ENCODE results near the gene CTSD. TPM values are rescaled to one million over a fixed set of nuclear protein-coding genes. Genes with fewer than 3 reads are reported as not detected.

Gene CTSD
- total RNA-seq, 1 experiment from 2014 or later = 367 TPM

GRCh38 chr11:1776944-1777715 lies 13.4 kb upstream of the CTSD start:
- no TSS peak for BruUV-seq (replicated peaks)
- Mint-ChIP-seq H3K4me3 (ENCODE audit: unreplicated experiment) (no peak overlapping the region), H3K27ac (ENCODE audit: low read depth, unreplicated experiment) (no peak overlapping the region), H3K9me3 (ENCODE audit: unreplicated experiment) (no peaks in the 10 kb centered on the region), H3K4me1 (ENCODE audit: insufficient read depth, unreplicated experiment) (peaks cover 14% of the 10 kb centered on the region), H3K36me3 (ENCODE audit: insufficient read depth, unreplicated experiment) (peaks cover under 1% of the 10 kb centered on the region), H3K27me3 (ENCODE audit: insufficient read depth, unreplicated experiment) (no peaks in the 10 kb centered on the region)
- TF ChIP-seq CTCF (IDR thresholded peaks at IDR 0.05; ENCODE audit: unreplicated experiment) = no peak
- ChIA-PET CTCF (interaction anchor here (0.6 to 1.1 kb wide), 6 partner anchors 25 to 1457 kb away, joined by 3 to 6 read pairs (median 4); no protein-coding TSS in a partner anchor), POLR2A (interaction anchor here (1.0 kb wide), 1 partner anchor 9 kb away, joined by 3 read pairs; no protein-coding TSS in a partner anchor)
- DNase-seq (ENCODE audit: unreplicated experiment) = no peak
- intact Hi-C loops (cut with micrococcal nuclease) = no loop called here

- intact Hi-C loops (cut with micrococcal nuclease) = no loop called here
- Mint-ChIP-seq H3K4me3 (ENCODE audit: unreplicated experiment) (no peak overlapping the region), H3K27ac (ENCODE audit: low read depth, unreplicated experiment) (no peak overlapping the region), H3K36me3 (ENCODE audit: insufficient read depth, unreplicated experiment) (peaks cover 6% of the 10 kb centered on the region), H3K27me3 (ENCODE audit: insufficient read depth, unreplicated experiment) (no peaks in the 10 kb centered on the region), H3K4me1 (ENCODE audit: insufficient read depth, unreplicated experiment) (peaks cover 21% of the 10 kb centered on the region), H3K9me3 (ENCODE audit: unreplicated experiment) (no peaks in the 10 kb centered on the region)
- no peak for DNase-seq (ENCODE audit: unreplicated experiment)
- ChIA-PET POLR2A (no interaction called here), CTCF (no interaction called here)
- BruUV-seq (replicated peaks) = no TSS peak
- TF ChIP-seq CTCF (IDR thresholded peaks at IDR 0.05; ENCODE audit: unreplicated experiment) = no peak
Measured at GRCh38 chr11:1776331-1776851, 12.7 kb upstream of the CTSD start.

GRCh38 chr11:1774886-1775285 lies 11.2 kb upstream of the CTSD start:
- Mint-ChIP-seq H3K4me3 (ENCODE audit: unreplicated experiment) (no peak overlapping the region), H3K27ac (ENCODE audit: low read depth, unreplicated experiment) (no peak overlapping the region), H3K36me3 (ENCODE audit: insufficient read depth, unreplicated experiment) (peaks cover 6% of the 10 kb centered on the region), H3K9me3 (ENCODE audit: unreplicated experiment) (no peaks in the 10 kb centered on the region), H3K4me1 (ENCODE audit: insufficient read depth, unreplicated experiment) (peaks cover 34% of the 10 kb centered on the region), H3K27me3 (ENCODE audit: insufficient read depth, unreplicated experiment) (no peaks in the 10 kb centered on the region)
- POLR2A ChIA-PET = interaction anchor here (3.5 kb wide), 1 partner anchor 54 kb away, joined by 42 read pairs; no protein-coding TSS in a partner anchor
- CTCF ChIA-PET = interaction anchor here (2.6 kb wide), 1 partner anchor 58 kb away, joined by 25 read pairs; the partner anchor contains the start of gene SYT8
- no TSS peak for BruUV-seq (replicated peaks)
- DNase-seq (ENCODE audit: unreplicated experiment) = no peak
- intact Hi-C loops (cut with micrococcal nuclease) = no loop called here
- TF ChIP-seq CTCF (IDR thresholded peaks at IDR 0.05; ENCODE audit: unreplicated experiment) = no peak

- ChIA-PET CTCF (interaction anchor here (0.7 to 2.6 kb wide), 4 partner anchors 10 to 81 kb away, joined by 3 to 25 read pairs (median 3); partner anchors contain the start of gene SYT8), POLR2A (interaction anchor here (0.7 to 4.2 kb wide), 5 partner anchors 12 to 1259 kb away, joined by 4 to 54 read pairs (median 25); partner anchors contain the start of genes IFITM10 and SYT8)
- Mint-ChIP-seq H3K9me3 (ENCODE audit: unreplicated experiment) (no peaks in the 10 kb centered on the region), H3K27me3 (ENCODE audit: insufficient read depth, unreplicated experiment) (no peaks in the 10 kb centered on the region), H3K27ac (ENCODE audit: low read depth, unreplicated experiment) (no peak overlapping the region), H3K4me1 (ENCODE audit: insufficient read depth, unreplicated experiment) (peaks cover 39% of the 10 kb centered on the region), H3K36me3 (ENCODE audit: insufficient read depth, unreplicated experiment) (peaks cover 6% of the 10 kb centered on the region), H3K4me3 (ENCODE audit: unreplicated experiment) (no peak overlapping the region)
- no peak for TF ChIP-seq CTCF (IDR thresholded peaks at IDR 0.05; ENCODE audit: unreplicated experiment)
- no TSS peak for BruUV-seq (replicated peaks)
- intact Hi-C loops (cut with micrococcal nuclease) = no loop called here
- no peak for DNase-seq (ENCODE audit: unreplicated experiment)
Measured at GRCh38 chr11:1773994-1774550, 10.3 kb upstream of the CTSD start.
